Adrenal gland (tissue), 12 donors: ENCODE data around the gene GFM2. TPM values are rescaled to one million over a fixed set of nuclear protein-coding genes. Genes with fewer than 3 reads are reported as not detected.

Experiments used
- DNase-seq, 7 donors: peaks; one replicate each; pipeline ENCODE4 v3.0.0-alpha.2; 2019 to 2020
- H3K27ac ChIP-seq, 5 donors: fragments of 200-600 bp; sonication (generic) in 4 of 5; 1 replicate in 3 of 5; 2 replicates in 2 of 5; pipeline versions ENCODE4 v1.5.1 to v1.8.0; 2016 to 2020; ENCODE audit warnings: mild to moderate bottlenecking in 1 of 5
- H3K27me3 ChIP-seq: fragments of 200-600 bp; 2 replicates; pipeline ENCODE4 v1.8.0; 2021
- H3K36me3 ChIP-seq, 2 donors: fragments of 200-600 bp; replicated peaks in 1 of 2; 1 replicate in 1 of 2; 2 replicates in 1 of 2; pipeline versions ENCODE4 v1.5.1 to v1.8.0; 2018 to 2022
- H3K4me1 ChIP-seq, 2 donors: fragments of 200-600 bp; replicated peaks in 1 of 2; 1 replicate in 1 of 2; 2 replicates in 1 of 2; pipeline versions ENCODE4 v1.5.1 to v1.8.0; 2018 to 2021
- H3K4me3 ChIP-seq, 4 donors: fragments of 200-600 bp; sonication (generic) in 3 of 4; one replicate each; pipeline ENCODE4 v1.5.1; 2016 to 2018
- H3K9me3 ChIP-seq, 3 donors: fragments of 200-600 bp; sonication (generic) in 1 of 3; replicated peaks in 1 of 3; 1 replicate in 2 of 3; 2 replicates in 1 of 3; pipeline versions ENCODE4 v1.5.1 to v1.8.0; 2016 to 2021
- CTCF ChIP-seq, 6 experiments: fragments of 450-650 bp in 4 of 6; fragments of 200-600 bp in 2 of 6; sonication (generic) in 1 of 6; IDR thresholded peaks; 1 replicate in 5 of 6; 2 replicates in 1 of 6; pipeline versions ENCODE4 v1.5.1 to v1.8.0; 2016 to 2021; ENCODE audit warnings: antibody characterized with exemption in 6 of 6, mild to moderate bottlenecking in 2 of 6, moderate library complexity in 1 of 6
- POLR2A ChIP-seq, 2 donors: fragments of 450-650 bp; IDR thresholded peaks; one replicate each; pipeline ENCODE4 v1.6.1; 2017; ENCODE audit warnings: antibody characterized with exemption in 2 of 2, mild to moderate bottlenecking in 2 of 2, moderate library complexity in 1 of 2
- WGBS, 4 donors: extraction: QIAGEN DNeasy Blood & Tissue Kit in 2 of 4; methylation state at CpG; one replicate each; pipeline versions ENCODE4 v1.1.5 to v1.1.7; 2013 to 2017; 5-methylcytosine and 5-hydroxymethylcytosine counted together
- intact Hi-C, 2 donors: fragments of 100-400 bp; cut with DNase I; formaldehyde crosslinking; loops; one replicate each; pipeline versions ENCODE4 v1.14.1 to v1.15.0; 2022 to 2023
- polyA plus RNA-seq, 3 donors: library from polyadenylated mRNA; stranded (reverse); fragments of 200-250 nt in 2 of 3; fragments of 350-450 nt in 1 of 3; fragmentation: Illumina TruSeq in 1 of 3; extraction: RNeasy Lipid Tissue Mini Kit (QIAGEN cat#74804) in 1 of 3; gene quantifications; one replicate each; pipeline ENCODE4 v1.2.3, GENCODE V29; 2013 to 2014
- small RNA-seq, 2 donors: library from RNA; depleted of rRNA; stranded (forward); fragments of <200 nt; gene quantifications; one replicate each; pipeline ENCODE3, GENCODE V24; 2016
- total RNA-seq, 9 donors: library from RNA; depleted of rRNA in 4 of 9; stranded (reverse); fragments of >200 nt in 4 of 9; fragments of 120-200 nt in 1 of 9; fragmentation: NEBNext Ultra II Directional in 1 of 9; extraction: Animal tissue kit (Norgen Biotek cat#: 25700) in 1 of 9; gene quantifications; one replicate each; pipeline versions ENCODE4 v1.1.0 to v1.2.4, GENCODE V29; 2013 to 2023
- donor health status: healthy with polysubstance abuse.
- donor health status: Bipolar disorder and iron deficiency.
- donor health status: DM: yes; HTN: yes; CAD: no.
- donor health status: DM: no; HTN: no; CAD: no.
- donor health status: DM: no; HTN: no; CAD: no.
- donor health status: DM: yes; HTN: yes; CAD: no.

The GFM2 gene
- total and polyA plus RNA-seq, 12 donors, result 23.5 to 80.7 (median 34.2) TPM

GRCh38 chr5:74673011-74673790, 93.7 kb downstream of the GFM2 start:
- peak; percentile 49 to 70 (median 66) for TF ChIP-seq CTCF (IDR thresholded peaks at IDR 0.05)
- TF ChIP-seq POLR2A (IDR thresholded peaks at IDR 0.05), result no peak
- Histone ChIP-seq H3K36me3 (no peaks in the 10 kb centered on the region), H3K27ac (no peak overlapping the region), H3K27me3 (no peaks in the 10 kb centered on the region), H3K4me1 (no peaks in the 10 kb centered on the region), H3K4me3 (peak overlapping the region in 1 of 4 donors; percentile 46), H3K9me3 (no peaks in the 10 kb centered on the region)
- 27 to 41% (median 37%) methylated on average over 6 of the region's 6 CpGs for WGBS, 4 donors
- peak in 5 of 7 donors; percentile 26 to 44 (median 30) for DNase-seq
- intact Hi-C loops, result loop anchor here (2.0 to 10.0 kb wide), 3 partner anchors 92 to 244 kb away; partner anchors contain the start of genes GFM2 (in 1 of the 2) and NSA2 (in 1 of the 2)

- no peaks in the 10 kb centered on the region for H3K4me1 ChIP-seq
- H3K4me3 ChIP-seq, result no peak overlapping the region
- TF ChIP-seq CTCF (IDR thresholded peaks at IDR 0.05), result no peak
- no peak for TF ChIP-seq POLR2A (IDR thresholded peaks at IDR 0.05)
- no peak for DNase-seq
- no peaks in the 10 kb centered on the region for H3K36me3 ChIP-seq
- no peak overlapping the region for H3K27ac ChIP-seq
- intact Hi-C loops, result loop anchor here (2.0 to 10.0 kb wide), 3 partner anchors 92 to 244 kb away; partner anchors contain the start of genes GFM2 (in 1 of the 2) and NSA2 (in 1 of the 2)
- no peaks in the 10 kb centered on the region for H3K27me3 ChIP-seq
- H3K9me3 ChIP-seq, result no peaks in the 10 kb centered on the region
- WGBS, 4 donors, result 56 to 60% (median 57%) methylated on average over 5 of the region's 5 CpGs
These were observed 94.6 kb downstream of the GFM2 start for GRCh38 chr5:74672215-74672877.

Small RNA genes within 50 kb of the gene (small RNA-seq; reads per million reads assigned to genes)
- gene RNU6-658P, result 0 reads per million in 2 donors

Other genes with a start within 250 kb of the GFM2 start
- gene ENC1, start 126.4 kb downstream of the GFM2 start, total RNA-seq, result 10 to 100 TPM in 3 of 9 donors, 1 to 10 TPM in 6; 2.1 to 48.7 (median 5.1) TPM
- 1 to 10 TPM; 2.7 to 3.4 (median 2.9) TPM for gene ENC1, start 126.4 kb downstream of the GFM2 start, polyA plus RNA-seq
- gene HEXB, start 81.9 kb downstream of the GFM2 start, total RNA-seq, result 100 to 1,000 TPM; 108 to 216 (median 145) TPM
- gene HEXB, start 81.9 kb downstream of the GFM2 start, polyA plus RNA-seq, result 100 to 1,000 TPM in 1 of 3 donors, 10 to 100 TPM in 2; 92.0 to 119 (median 99.5) TPM
- 100 to 1,000 TPM in 4 of 9 donors, 10 to 100 TPM in 5; 55.9 to 165 (median 80.2) TPM for gene NSA2, start 132 bp upstream of the GFM2 start, total RNA-seq
- gene NSA2, start 132 bp upstream of the GFM2 start, polyA plus RNA-seq, result 100 to 1,000 TPM in 1 of 3 donors, 10 to 100 TPM in 2; 52.7 to 353 (median 74.0) TPM
- 10 to 100 TPM in 3 of 9 donors, 1 to 10 TPM in 6; 6.0 to 36.4 (median 7.6) TPM for gene FAM169A, start 99.3 kb upstream of the GFM2 start, total RNA-seq
- gene FAM169A, start 99.3 kb upstream of the GFM2 start, polyA plus RNA-seq, result 1 to 10 TPM; 1.7 to 9.2 (median 3.4) TPM